GM06990 (cell line): ENCODE data around the gene BPIFB6.

Source experiments
- DNase-seq: peaks from one replicate; pipeline ENCODE4 v3.0.0-alpha.2; 2011; ENCODE audit not compliant: insufficient read length; ENCODE audit errors: extremely low read depth
- H3K27me3 ChIP-seq: replicated peaks from 2 replicates; pipeline ENCODE4 v1.6.0; 2011; ENCODE audit warnings: low read length; ENCODE audit not compliant: control insufficient read depth, insufficient read depth
- H3K36me3 ChIP-seq: 2 replicates; pipeline ENCODE4 v1.5.1; 2011; ENCODE audit warnings: low read length; ENCODE audit not compliant: control insufficient read depth, insufficient read depth
- H3K4me3 ChIP-seq: replicated peaks from 2 replicates; pipeline ENCODE4 v1.5.1; 2011; ENCODE audit warnings: low read depth, mild to moderate bottlenecking, control low read depth, low read length
- TF ChIP-seq, protein P1 (sequence below): IDR thresholded peaks from 2 replicates; pipeline ENCODE4 v1.5.1; 2011; ENCODE audit warnings: low read length, control low read depth, mild to moderate bottlenecking, inconsistent platforms; ENCODE audit not compliant: insufficient read depth, poor library complexity, severe bottlenecking

Gene BPIFB6

DNA sequence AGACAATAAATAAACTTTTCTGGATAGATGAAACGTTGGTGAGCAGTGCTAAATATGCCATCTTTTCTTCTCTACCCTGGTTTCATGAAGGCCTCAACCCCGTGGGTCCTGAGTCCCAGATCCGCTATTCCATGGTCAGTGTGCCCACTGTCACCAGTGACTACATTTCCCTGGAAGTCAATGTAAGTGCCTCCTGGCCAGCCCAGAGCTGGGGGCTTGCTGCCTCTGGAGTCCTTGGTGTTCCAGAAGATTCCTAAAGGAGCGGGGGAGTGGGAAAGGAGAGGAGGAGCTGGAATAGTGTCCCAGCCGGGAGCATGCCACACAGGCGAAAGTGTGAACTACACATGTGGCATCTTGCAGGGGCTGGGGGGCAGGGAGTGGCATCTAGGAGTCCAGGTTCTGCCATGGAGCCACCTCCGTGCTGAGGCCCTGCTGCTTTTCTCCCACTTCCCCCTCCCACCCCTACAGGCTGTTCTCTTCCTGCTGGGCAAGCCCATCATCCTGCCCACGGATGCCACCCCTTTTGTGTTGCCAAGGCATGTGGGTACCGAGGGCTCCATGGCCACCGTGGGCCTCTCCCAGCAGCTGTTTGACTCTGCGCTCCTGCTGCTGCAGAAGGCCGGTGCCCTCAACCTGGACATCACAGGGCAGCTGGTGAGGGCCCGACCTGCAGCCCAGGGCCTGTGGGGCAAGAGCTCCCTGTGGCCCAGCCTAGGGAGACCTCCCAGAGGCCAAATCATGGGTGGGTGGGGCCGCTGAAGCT is 13.1 kb upstream of the BPIFB6 start:
- TF ChIP-seq, protein P1, sequence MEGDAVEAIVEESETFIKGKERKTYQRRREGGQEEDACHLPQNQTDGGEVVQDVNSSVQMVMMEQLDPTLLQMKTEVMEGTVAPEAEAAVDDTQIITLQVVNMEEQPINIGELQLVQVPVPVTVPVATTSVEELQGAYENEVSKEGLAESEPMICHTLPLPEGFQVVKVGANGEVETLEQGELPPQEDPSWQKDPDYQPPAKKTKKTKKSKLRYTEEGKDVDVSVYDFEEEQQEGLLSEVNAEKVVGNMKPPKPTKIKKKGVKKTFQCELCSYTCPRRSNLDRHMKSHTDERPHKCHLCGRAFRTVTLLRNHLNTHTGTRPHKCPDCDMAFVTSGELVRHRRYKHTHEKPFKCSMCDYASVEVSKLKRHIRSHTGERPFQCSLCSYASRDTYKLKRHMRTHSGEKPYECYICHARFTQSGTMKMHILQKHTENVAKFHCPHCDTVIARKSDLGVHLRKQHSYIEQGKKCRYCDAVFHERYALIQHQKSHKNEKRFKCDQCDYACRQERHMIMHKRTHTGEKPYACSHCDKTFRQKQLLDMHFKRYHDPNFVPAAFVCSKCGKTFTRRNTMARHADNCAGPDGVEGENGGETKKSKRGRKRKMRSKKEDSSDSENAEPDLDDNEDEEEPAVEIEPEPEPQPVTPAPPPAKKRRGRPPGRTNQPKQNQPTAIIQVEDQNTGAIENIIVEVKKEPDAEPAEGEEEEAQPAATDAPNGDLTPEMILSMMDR = no peak
- no peaks in the 10 kb centered on the region for H3K36me3 ChIP-seq
- no peak for DNase-seq

DNA sequence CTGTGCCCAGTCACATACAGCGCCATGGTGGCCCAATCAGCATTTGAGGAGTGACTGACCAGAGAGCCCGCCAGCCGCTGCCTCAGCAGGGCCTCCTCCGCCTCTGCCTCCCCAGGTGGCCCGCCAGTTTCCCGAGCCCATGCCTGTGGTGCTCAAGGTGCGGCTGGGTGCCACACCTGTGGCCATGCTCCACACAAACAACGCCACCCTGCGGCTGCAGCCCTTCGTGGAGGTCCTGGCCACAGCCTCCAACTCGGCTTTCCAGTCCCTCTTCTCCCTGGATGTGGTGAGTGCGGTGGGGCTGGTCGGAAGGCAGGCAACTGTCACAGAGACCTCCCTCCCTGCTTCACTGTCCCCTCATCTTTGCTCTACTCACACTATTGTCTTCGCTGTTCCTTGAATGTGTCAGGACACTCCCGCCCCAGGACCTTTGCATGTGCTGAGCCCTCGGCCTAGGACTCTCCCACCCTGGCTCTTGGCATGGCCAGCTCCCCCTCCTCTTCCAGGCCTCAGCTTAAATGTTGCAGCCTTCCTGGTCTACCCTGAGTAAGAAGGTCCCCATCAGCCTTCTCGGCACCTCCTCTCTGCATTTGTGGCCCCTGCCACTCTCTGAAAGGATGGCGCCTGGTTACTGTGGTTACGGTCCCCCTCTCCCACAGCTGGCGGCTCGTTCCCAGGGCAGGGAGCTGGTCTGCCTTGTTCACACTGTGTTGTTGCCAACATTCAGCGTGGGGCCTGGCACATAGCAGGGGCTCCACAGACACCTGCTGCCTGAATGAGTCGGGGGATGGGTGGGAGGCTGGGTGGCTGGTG is 11.8 kb upstream of the BPIFB6 start:
- TF ChIP-seq, protein P1 = no peak
- no peak overlapping the region for H3K4me3 ChIP-seq
- no peak for DNase-seq
- H3K36me3 ChIP-seq = no peaks in the 10 kb centered on the region
- no peaks in the 10 kb centered on the region for H3K27me3 ChIP-seq

More for the DNA sequence above, 13.1 kb upstream of the BPIFB6 start:
- Histone ChIP-seq H3K27me3 (no peaks in the 10 kb centered on the region), H3K4me3 (no peak overlapping the region)

DNA sequence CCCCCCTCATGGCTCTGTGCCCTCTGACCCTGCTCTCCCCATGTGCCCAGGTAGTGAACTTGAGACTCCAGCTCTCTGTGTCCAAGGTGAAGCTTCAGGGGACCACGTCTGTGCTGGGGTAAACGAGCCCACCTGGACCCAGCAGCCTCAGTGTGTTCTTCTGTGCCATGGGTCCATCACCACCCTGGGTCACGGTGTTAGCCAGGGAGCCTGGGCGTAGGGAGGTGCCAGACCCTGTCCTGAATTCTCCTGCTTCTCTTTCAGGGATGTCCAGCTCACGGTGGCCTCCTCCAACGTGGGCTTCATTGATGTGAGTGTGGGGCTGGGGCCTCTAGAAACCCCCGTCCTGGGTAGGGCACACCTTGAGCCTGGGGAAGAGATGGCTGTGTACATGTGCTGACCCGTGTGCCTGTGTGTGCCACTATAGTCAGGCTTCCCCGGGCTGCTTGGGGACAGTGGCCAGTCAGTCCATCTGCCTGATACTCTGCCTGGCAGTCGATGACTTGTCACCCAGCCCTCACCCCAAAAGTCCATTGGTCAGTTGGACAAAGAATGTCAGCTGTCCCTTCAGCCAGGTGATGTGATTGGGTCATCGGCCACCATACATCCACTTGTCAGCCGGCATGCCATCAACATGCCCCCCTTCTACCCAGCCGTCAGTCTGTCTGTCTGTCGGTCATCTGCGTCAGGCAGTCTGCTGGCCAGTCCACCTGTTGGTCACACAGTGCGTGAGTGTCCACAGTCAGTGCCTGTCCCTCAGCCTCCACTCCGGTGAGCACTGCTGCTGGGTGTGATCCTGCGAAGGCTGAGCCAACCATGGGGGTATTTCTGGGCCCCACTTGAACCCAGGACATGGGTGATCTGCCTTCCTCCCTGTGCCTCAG is 10.9 kb upstream of the BPIFB6 start:
- no peak for DNase-seq
- Histone ChIP-seq H3K27me3 (no peaks in the 10 kb centered on the region), H3K4me3 (no peak overlapping the region), H3K36me3 (no peaks in the 10 kb centered on the region)
- TF ChIP-seq, protein P1 = no peak

DNA sequence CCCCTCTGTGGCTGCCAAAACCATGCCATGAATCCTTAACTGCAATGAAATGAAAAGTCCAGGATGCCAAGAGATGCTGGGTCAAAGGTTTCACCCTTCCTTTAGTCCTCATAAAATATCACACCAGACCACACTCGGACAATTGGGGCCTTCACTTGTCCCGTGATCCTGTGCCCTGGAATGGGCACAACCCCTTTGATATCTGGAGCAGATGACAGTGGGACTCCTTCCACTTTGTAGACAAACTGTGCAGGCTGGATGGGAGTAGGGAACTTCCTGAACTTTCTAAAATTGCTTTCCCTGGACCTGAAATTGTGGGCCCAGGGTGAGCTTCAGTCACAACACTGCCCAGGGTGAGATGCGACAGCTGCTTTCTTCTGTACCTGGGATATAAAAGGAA is 9.6 kb upstream of the BPIFB6 start:
- TF ChIP-seq, protein P1 = no peak
- H3K27me3 ChIP-seq = no peaks in the 10 kb centered on the region
- H3K4me3 ChIP-seq = no peak overlapping the region
- no peak for DNase-seq
- no peaks in the 10 kb centered on the region for H3K36me3 ChIP-seq

DNA sequence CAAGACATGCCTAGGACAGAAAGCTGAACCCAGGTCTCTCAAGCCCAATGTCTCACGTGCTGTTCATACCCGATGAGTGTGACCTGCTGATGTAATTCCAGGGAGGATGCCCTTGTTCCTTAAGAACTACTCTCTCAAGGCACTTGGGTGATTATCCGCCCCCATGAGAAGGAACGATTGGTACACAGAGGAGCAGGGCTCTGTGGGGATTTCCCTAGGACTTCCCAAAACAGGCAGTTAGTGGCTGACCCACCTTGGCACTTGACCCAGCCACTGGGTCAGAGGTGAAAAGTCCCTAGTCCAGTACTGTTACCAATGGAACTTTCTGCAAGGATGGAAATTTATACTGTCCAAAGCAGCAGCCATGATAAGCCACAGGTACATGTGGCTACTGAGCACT is 9.2 kb upstream of the BPIFB6 start:
- TF ChIP-seq, protein P1 = no peak

More for the DNA sequence above, 9.2 kb upstream of the BPIFB6 start:
- no peak for DNase-seq
- Histone ChIP-seq H3K36me3 (no peaks in the 10 kb centered on the region), H3K4me3 (no peak overlapping the region), H3K27me3 (no peaks in the 10 kb centered on the region)
